HG02943 (cell line): ENCODE results near the gene TAS1R3.
"Not testable (repeated sequence)": the region's sequence is repeated elsewhere in the genome, so short reads cannot be mapped to it uniquely, and the experiment has no call there.

Experiments
- ATAC-seq: cut with Tn5 transposase; IDR thresholded peaks from one replicate; pipeline ENCODE4 v1.9.1; 2021; ENCODE audit warnings: mild to moderate bottlenecking, low read depth, moderate library complexity; ENCODE audit not compliant: unreplicated experiment

The TAS1R3 gene

GRCh38 chr1:1364266-1364665 is 33.2 kb downstream of the TAS1R3 start:
- ATAC-seq = no peak

DNA sequence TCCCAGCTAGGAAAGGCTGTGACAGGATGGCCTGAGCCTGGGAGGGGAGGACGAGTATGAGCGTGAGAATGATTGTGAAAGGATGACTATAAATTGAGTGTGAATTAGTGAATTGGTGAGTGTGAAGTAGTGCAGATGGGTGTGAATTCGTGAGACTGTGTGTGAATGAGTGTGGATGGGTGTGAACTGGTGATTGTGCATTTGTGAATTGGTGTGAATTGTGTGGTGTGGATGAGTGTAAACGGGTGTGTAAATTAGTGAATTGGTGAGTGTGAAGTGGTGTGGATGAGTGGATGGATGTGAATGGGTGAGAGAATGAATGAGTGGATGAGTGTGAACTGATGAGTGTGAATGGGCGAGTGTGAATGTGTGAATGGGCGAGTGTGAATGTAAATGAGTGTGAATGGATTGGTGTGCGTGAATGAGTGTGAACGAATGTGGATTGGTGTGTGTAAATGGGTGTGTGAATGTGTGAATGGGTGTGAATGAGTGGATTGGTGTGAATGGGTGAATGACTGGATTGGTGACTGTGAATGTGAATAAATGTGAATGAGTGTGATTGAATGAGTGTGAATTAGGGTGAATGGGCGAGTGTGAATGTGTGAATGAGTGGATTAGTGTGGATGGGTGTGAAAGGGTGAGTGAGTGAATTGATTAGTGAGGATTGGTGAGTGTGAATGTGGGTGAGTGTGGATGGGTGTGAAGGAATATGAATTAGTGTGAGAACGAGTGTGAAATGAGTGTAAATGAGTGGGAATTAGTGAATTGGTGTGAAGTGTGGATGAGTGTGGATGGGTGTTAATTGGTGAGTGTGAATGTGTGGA is 35.0 kb downstream of the TAS1R3 start:
- no peak for ATAC-seq

GRCh38 chr1:1366699-1367066 is 35.6 kb downstream of the TAS1R3 start:
- no peak for ATAC-seq

- ATAC-seq = no peak
Observed at GRCh38 chr1:1367315-1367714, 36.2 kb downstream of the TAS1R3 start.

- not testable (repeated sequence) for ATAC-seq
Observed at GRCh38 chr1:1370094-1370493, 39.0 kb downstream of the TAS1R3 start.

DNA sequence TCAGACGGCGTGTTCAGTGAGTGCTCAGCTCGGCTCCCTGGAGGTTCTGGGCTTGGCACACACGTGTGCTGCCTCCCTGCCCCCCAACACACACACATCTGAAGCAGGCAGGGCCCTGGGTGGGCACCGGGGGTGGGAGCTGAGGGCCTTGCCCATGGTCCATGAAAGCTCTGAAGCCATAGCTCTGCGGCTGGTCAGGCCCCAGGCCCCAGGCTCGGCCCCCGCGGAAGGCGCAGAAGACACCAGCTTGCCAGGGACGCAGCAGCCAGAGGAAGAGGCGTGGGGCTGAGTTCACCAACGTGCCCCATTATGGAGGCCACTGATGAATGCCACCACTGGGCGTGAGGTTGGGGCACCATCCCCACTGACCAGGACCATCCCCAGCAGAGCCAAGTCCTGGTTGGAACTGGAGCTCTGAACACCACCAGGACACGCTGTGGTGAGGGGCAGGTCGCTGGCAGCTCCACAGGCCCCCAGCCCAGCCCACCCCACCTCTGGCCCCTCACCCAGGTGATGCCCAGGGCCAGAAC is 39.8 kb downstream of the TAS1R3 start:
- no peak for ATAC-seq

- ATAC-seq = no peak
Observed at GRCh38 chr1:1371364-1371745, 40.3 kb downstream of the TAS1R3 start.

GRCh38 chr1:1371746-1372711 is 40.9 kb downstream of the TAS1R3 start:
- no peak for ATAC-seq

DNA sequence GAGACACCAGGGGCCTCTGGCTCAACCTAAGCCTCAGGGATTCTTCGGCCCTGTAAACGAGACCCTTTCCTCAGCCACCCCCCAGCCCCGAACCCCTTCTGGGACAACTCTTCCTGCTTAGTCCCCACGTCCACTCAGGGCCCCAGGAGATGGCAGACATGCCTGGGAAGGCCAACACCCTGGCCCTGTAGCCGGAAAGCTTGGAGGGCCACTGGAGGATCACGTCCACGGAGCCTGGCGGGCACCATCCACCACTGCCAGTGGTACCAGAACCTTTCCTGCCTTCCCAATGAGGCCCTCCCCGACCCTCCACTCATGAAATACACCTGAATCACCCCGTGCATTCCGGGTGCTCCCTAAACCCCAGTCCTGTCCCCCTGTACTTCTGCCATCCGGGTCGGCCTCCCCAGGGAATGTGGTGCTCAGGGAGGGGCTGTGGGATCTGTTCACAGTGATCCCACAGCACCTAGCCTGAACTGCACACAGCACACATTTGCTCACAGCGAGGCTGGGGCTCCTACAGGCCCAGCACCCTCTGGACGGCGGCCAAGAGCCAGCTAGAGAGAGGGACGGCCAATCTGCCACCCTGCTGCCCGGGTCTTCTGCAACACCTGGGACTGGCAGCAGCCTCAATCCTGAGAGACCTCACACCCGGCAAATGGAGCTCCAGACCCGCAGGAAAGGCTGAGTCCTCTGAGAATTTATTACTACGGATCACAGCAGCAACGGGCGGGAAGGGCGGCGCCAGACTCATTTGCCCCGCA is 42.2 kb downstream of the TAS1R3 start:
- no peak for ATAC-seq

DNA sequence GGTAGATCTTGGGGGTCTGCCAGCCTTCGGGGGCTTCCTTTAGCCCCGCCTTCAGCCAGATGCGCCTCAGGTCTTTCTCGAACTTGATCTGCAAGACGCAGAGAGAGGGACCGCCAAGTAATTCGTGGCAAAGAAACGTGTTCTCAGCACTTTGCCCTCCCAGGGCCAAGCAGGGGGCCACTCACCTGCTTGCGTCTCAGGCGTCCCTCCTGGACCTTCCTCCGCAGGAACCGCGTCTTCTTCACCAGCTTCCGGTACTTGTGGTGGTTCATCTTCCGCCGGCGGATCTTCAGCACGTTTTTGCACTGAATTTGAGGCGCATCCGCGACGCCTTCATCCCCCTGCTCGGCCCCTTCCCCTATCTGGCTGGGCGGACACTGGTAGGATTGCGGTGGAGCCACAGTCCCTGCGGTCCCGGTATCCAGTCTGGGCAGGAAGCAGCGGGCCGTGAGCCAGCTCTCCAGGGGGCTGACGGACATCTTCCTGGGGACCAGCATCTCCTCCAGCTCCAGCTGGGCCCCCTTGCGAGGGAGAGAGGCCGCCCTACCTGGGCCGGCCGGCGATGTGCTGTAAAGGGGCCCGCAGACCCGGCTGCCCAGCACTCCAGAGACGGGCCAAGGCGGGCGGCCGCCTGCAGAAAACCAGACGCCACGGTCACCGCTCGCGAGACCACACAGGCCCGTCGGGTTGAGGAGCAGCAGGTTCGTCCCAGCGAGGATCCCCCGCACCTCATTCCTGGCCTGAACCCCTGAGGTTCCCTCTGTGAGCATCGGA is 42.9 kb downstream of the TAS1R3 start:
- ATAC-seq = no peak

- peak; percentile 11 for ATAC-seq
Observed at GRCh38 chr1:1374589-1374928, 43.5 kb downstream of the TAS1R3 start.

GRCh38 chr1:1374929-1375662 is 44.0 kb downstream of the TAS1R3 start, which contains the start of gene AURKAIP1:
AURKAIP1 (minus strand) TSS chr1:1375207; CDS start chr1:1374756, 451 bp downstream.
- ATAC-seq = peak; percentile 80

GRCh38 chr1:1376551-1377226 is 45.6 kb downstream of the TAS1R3 start:
- ATAC-seq = no peak

DNA sequence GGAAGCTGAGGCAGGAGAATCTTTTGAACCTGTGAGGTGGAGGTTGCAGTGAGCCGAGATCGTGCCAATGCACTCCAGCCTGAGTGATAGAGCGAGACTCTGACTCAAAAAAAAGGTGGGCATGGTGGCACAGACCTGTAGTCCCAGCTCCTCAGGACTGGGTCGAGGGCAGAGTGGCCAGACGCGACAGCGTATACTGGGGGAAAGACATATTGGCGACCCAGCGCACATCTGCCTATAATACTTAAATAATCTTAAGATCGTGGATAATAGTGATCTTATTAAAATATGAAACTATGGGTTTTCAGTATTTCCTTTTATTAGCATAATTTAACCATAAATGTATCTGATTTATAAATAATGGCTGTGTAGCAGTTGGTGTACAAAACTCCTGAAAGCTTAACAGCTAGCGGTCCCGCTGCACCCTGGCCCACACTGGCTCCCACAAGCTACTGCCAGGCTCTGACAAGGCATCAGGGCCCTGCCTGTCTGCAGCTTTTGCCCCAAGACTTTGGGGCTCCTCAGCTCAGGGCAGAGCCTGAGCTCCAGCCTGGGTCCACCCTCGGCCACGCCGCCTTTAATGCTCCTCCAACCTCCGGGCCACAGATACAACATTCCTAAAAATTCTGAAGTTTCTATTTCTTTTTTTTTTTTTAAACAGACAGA is 46.6 kb downstream of the TAS1R3 start:
- ATAC-seq = no peak

DNA sequence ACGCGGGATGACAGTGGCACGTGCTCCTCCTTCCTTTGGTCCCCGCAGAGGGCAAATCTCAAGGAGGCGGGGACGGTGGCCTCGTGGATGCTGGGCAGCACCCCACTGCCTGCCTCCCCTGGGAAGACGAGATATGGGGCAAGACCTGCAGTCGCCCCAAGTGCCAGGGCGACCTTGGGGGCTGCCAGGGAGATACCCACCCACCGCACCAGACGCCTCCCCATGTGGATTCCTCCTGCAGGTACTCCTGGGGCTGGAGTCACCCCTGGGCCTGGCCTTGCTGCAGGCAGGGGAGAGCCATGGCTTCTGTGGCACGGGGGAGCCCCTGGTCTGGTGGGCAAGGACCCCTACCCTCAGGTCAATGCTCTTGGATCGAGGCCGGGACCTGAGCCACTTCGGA is 49.8 kb downstream of the TAS1R3 start:
- no peak for ATAC-seq

GRCh38 chr1:1381294-1381693 is 50.2 kb downstream of the TAS1R3 start:
- ATAC-seq = no peak
